NK-92 (cell line): Measurements from ENCODE around the gene NCAM2.

ENCODE experiments used
- DNase-seq: peaks from one replicate; lab custom pipeline; 2025; ENCODE audit not compliant: unreplicated experiment; lab: John Stamatoyannopoulos, UW

Gene NCAM2

GRCh38 chr21:21434944-21435343, 436.7 kb downstream of the NCAM2 start:
- DNase-seq, result no peak

DNA sequence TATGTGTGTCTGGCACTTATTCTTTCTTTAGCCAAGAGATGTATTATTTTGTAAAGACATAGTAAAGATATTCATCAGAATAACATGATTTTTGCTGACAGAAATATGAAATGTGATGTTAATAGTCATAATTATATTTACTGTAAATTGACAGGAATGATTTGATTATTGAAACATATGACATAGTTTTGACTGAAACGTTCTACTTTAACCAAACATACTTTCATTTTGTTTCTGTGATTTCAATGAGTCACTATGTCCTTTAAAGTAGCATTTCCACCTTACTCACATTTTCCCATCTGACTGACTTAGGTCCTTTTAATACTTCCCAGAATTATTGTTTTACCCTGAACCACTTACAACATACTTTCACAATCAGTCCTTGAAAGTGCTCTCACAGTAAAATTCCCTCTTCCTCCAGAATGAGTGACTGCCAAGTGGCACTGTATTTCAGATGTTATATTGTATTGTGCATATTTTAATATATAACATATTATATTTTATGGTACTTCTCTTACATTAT, 437.9 kb downstream of the NCAM2 start:
- no peak for DNase-seq

- no peak for DNase-seq
Measured at GRCh38 chr21:21439761-21440160, 441.6 kb downstream of the NCAM2 start.

DNA sequence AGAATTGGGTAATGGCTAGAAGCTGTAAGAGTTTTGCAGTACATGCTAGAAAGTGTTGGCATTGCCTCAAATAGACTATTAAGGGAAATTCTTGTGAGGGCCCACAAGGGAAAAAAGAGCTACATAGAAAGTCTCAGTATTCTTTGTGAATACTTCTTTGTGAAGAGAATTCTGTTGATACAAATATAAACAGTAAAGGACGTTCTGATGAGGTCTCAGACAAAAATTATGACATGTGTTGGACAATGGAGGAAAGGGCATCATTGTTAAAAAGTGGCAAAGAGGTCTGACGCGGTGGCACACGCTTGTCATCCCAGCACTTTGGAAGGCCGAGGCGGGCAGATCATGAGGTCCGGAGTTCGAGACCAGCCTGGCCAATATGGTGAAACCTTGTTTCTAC, 458.9 kb downstream of the NCAM2 start:
- no peak for DNase-seq

DNA sequence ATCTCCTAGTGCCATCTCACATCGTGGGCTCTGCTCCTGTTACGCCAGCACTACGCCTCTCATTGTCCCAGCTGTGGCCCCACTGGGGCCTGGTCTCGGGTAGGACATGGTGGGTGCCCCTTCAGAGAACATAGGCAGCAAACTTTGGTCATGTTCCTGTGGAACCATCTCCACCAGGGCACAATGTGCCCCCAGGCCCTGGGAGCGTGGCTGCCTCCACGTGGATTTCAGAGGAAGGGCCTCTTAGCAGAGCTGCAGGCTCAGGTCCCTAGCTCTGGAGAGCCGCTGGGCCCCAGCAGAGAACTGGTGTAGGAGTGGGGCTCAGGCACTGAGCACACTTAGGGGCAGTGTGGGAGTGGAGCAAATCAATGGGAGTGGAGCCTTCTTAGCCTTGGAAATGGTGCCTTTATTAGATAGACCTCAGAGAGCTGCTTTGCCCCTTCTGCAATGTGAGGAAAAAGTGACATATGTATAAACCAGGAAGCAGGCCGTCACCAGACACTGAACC, 460.0 kb downstream of the NCAM2 start:
- DNase-seq, result no peak

- no peak for DNase-seq
Measured at GRCh38 chr21:21460979-21461378, 462.8 kb downstream of the NCAM2 start.

- no peak for DNase-seq
Measured at GRCh38 chr21:21463456-21463855, 465.2 kb downstream of the NCAM2 start.

DNA sequence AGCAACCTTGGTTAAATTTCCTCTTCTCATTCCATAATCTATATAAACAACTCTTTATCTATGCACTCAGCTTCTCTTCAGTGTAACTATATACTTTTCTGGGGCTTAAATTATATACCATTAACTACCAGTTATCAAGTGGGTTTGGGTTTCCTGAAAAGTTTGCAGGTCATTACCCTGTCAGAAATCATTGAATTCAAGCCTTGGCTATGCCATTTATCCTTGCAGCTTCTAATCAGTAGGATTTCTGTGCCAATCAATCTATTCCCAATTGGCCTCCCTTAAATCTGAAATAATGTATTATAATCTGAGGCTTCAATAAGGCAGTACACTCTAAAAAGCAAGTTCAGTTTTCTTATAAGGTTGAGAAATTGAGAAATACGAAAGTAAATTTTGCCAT, 466.5 kb downstream of the NCAM2 start:
- no peak for DNase-seq

DNA sequence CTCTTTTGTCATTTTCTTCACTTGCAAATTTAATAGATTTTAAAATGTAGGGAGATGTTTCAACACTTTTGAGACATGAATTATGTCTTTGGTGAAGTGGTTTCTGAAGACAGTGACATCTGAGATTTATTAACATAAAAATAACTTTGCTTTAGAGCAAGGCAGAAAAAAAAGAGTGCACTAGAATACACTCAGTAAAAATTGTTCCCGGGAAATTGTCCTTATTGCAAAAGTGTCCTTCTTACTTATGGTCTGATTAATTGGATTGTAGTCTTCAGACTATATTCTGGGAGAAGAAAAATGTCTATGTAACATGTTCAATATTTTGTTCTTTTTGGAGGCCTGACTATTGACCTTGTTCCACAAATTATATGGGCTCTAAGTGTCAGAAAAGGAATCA, 468.5 kb downstream of the NCAM2 start:
- DNase-seq, result no peak

GRCh38 chr21:21468003-21468402, 469.8 kb downstream of the NCAM2 start:
- no peak for DNase-seq

GRCh38 chr21:21481239-21481638, 483.0 kb downstream of the NCAM2 start:
- DNase-seq, result no peak

GRCh38 chr21:21508859-21509258, 510.6 kb downstream of the NCAM2 start:
- no peak for DNase-seq

DNA sequence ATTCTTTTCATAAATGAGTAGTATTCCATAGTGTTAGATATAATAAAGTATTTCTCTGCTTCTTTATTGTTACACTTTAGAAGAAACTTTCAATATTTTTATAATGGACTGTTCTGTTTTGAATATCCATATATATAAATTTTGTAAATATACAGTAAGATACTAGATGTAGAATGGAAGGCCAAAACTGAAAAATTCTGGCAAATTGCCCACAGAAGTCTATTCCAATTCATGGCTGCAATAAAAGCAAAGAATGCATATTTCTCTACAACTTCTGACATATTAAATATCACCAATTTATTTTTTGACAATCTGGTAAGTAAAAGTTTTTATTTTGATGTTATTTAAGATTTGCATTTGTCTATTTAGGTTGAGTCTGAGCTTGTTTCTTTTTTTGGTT, 532.5 kb downstream of the NCAM2 start:
- no peak for DNase-seq

DNA sequence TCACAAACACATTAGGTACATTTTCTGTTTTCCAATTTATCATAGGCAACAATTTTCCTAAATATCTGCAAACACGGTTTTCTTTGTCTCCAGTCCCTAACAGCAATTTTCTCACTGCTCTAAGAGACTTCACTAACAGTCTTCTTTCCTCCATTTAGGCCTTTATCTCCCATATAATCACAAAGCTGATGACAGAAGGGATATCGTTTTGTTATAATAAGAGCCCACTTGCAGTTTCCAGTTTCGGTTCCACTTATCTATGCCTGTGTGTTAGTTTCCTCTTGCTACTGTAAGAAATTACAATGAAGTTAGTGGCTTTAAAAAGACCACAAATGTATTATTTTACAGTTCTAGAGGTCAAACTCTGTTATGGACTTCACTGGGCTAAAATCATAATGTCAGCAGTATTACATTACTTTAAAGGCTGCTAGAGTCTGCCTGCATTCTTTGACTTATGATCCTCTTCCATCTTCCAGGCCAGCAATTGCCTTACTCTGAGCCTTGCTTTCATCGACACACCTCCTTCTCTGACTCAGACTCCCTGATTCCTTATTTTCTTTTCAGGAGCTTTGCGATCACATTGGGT, 549.3 kb downstream of the NCAM2 start:
- DNase-seq, result no peak

GRCh38 chr21:21559285-21560045, 561.3 kb downstream of the NCAM2 start:
- DNase-seq, result no peak
